Neural crest cell (in vitro differentiated cells): ENCODE measurements around the gene SHROOM3. TPM values are rescaled to one million over a fixed set of nuclear protein-coding genes. Genes with fewer than 3 reads are reported as not detected.
A peak's percentile ranks its signal among the peaks of the same experiment; 100 is the strongest.

Experiments
- DNase-seq: peaks from one replicate; pipeline ENCODE4 v3.0.0; 2021; ENCODE audit warnings: low read depth, mixed read lengths, low spot score
- H3K27ac Mint-ChIP-seq: one replicate; pipeline ENCODE4 v1.8.0; 2021; ENCODE audit warnings: mild to moderate bottlenecking, mixed read lengths; ENCODE audit not compliant: unreplicated experiment
- H3K27me3 Mint-ChIP-seq: 2 replicates; pipeline ENCODE4 v1.8.0; 2021; ENCODE audit warnings: low read depth, mild to moderate bottlenecking, mixed read lengths
- H3K36me3 Mint-ChIP-seq: 2 replicates; pipeline ENCODE4 v1.8.0; 2021; ENCODE audit warnings: low read depth, mild to moderate bottlenecking, mixed read lengths
- H3K4me1 Mint-ChIP-seq: 2 replicates; pipeline ENCODE4 v1.8.0; 2021; ENCODE audit warnings: mixed read lengths
- H3K4me3 Mint-ChIP-seq: one replicate; pipeline ENCODE4 v1.8.0; 2021; ENCODE audit warnings: mild to moderate bottlenecking, mixed read lengths
- H3K9me3 Mint-ChIP-seq: 2 replicates; pipeline ENCODE4 v1.8.0; 2021; ENCODE audit warnings: mixed read lengths
- CTCF ChIP-seq: fragments of 200-600 bp; sonication (generic); conservative IDR thresholded peaks from 2 replicates; pipeline ENCODE4 v1.5.0; 2021; ENCODE audit warnings: antibody characterized with exemption, mild to moderate bottlenecking
- total RNA-seq: library from RNA; stranded (reverse); gene quantifications from 2 replicates; pipeline ENCODE4 v1.2.1, GENCODE V29; 2021

The SHROOM3 gene
- total RNA-seq, 1 donor from 2014 or later, result 40.1 TPM

- Mint-ChIP-seq H3K27ac (no peak overlapping the region), H3K36me3 (peaks cover 10% of the 10 kb centered on the region), H3K4me1 (peaks cover 50% of the 10 kb centered on the region), H3K27me3 (no peaks in the 10 kb centered on the region), H3K4me3 (no peak overlapping the region), H3K9me3 (no peaks in the 10 kb centered on the region)
- no peak for TF ChIP-seq CTCF
- DNase-seq, result no peak
These were observed 305.2 kb downstream of the SHROOM3 start for GRCh38 chr4:76740192-76740591.

- TF ChIP-seq CTCF, result no peak
- Mint-ChIP-seq H3K27ac (no peak overlapping the region), H3K9me3 (no peaks in the 10 kb centered on the region), H3K36me3 (peaks cover 10% of the 10 kb centered on the region), H3K4me3 (no peak overlapping the region), H3K4me1 (peaks cover 50% of the 10 kb centered on the region), H3K27me3 (no peaks in the 10 kb centered on the region)
- DNase-seq, result no peak
These were observed 306.0 kb downstream of the SHROOM3 start for GRCh38 chr4:76740866-76741662.

- no peak for TF ChIP-seq CTCF
- Mint-ChIP-seq H3K27me3 (no peaks in the 10 kb centered on the region), H3K27ac (peak overlapping the region; percentile 14), H3K4me3 (no peak overlapping the region), H3K36me3 (peaks cover 10% of the 10 kb centered on the region), H3K4me1 (peaks cover 46% of the 10 kb centered on the region), H3K9me3 (no peaks in the 10 kb centered on the region)
- no peak for DNase-seq
These were observed 306.6 kb downstream of the SHROOM3 start for GRCh38 chr4:76741663-76742020.

- no peak overlapping the region for H3K4me3 Mint-ChIP-seq
- no peak for DNase-seq
- no peak overlapping the region for H3K27ac Mint-ChIP-seq
- peaks cover 12% of the 10 kb centered on the region for H3K36me3 Mint-ChIP-seq
- no peak for TF ChIP-seq CTCF
- H3K4me1 Mint-ChIP-seq, result peaks cover 38% of the 10 kb centered on the region
- no peaks in the 10 kb centered on the region for H3K9me3 Mint-ChIP-seq
- H3K27me3 Mint-ChIP-seq, result no peaks in the 10 kb centered on the region
These were observed 309.4 kb downstream of the SHROOM3 start for GRCh38 chr4:76744241-76744921.

- no peaks in the 10 kb centered on the region for H3K9me3 Mint-ChIP-seq
- no peak for DNase-seq
- H3K4me3 Mint-ChIP-seq, result no peak overlapping the region
- peaks cover 44% of the 10 kb centered on the region for H3K4me1 Mint-ChIP-seq
- no peak for TF ChIP-seq CTCF
- H3K27ac Mint-ChIP-seq, result no peak overlapping the region
- H3K27me3 Mint-ChIP-seq, result no peaks in the 10 kb centered on the region
- H3K36me3 Mint-ChIP-seq, result peaks cover 13% of the 10 kb centered on the region
These were observed 310.2 kb downstream of the SHROOM3 start for GRCh38 chr4:76745240-76745639.
